ENCODE results near the gene NME4.

DNA sequence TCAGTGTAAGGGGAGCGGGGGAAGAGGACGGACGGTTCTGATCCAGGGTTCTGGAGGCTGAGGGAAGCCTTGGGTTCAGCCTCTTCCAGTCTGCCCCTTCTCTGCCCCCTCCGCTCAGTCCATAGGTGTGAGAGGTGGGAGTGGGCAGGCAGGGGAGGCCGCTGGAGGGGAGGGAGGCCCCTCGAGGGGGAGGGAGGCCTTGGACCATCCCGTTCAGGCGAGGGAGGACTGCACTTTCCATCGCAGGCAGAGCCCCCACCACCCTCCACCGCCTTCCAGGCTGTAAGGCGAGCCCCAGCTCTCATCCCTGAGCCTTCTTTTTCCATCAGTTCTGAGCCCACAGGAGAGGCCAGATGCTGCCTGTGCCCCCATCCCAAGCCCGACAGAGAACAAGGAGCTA is 40.3 kb upstream of the NME4 start:
- TF ChIP-seq CTCF (IDR thresholded peaks at IDR 0.05; ENCODE audit: insufficient read depth, low read length) (no peak), POLR2AphosphoS5 (IDR thresholded peaks at IDR 0.05; ENCODE audit: low read depth) (no peak)

Data from HL-60 (cell line).